Measurements from ENCODE around the gene LRP1-AS.

LRP1-AS gene

GRCh38 chr12:57179331-57180086 is 32.1 kb upstream of the LRP1-AS start:
- DNase-seq = no peak

DNA sequence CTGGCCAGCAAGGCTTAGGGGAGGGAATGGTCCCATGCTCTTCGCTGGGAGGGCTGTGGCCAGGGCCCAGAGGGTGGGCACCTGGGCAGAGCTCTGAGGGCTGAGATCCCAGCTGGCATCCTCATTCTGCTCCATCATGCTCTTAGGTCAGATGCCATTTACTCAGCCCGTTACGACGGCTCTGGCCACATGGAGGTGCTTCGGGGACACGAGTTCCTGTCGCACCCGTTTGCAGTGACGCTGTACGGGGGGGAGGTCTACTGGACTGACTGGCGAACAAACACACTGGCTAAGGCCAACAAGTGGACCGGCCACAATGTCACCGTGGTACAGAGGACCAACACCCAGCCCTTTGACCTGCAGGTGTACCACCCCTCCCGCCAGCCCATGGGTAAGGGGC is 30.8 kb upstream of the LRP1-AS start:
- no peak for DNase-seq

DNA sequence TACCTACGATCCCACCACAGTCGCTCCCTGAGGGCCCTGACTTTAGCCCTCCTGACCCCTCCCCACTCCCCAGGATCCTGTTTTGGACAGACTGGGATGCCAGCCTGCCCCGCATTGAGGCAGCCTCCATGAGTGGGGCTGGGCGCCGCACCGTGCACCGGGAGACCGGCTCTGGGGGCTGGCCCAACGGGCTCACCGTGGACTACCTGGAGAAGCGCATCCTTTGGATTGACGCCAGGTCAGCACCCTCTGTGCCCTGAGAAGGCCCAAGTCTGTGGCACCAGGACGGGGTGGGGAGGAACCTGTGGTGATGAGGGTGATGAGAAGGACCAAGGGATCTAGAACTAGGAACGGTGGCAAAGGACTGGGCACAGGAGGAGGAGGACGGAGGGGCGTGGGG is 29.9 kb upstream of the LRP1-AS start:
- DNase-seq = no peak

DNA sequence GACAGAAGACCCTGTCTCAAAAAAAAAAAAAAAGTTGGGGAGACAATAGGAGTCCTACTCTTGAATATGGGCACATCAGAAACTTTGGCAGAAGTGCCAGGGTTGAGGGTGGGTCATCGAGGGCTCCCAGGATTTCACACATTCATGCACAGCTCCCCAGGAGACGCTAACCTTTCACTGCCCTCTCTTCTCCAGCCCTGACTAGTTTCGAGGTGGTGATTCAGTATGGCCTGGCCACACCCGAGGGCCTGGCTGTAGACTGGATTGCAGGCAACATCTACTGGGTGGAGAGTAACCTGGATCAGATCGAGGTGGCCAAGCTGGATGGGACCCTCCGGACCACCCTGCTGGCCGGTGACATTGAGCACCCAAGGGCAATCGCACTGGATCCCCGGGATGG is 29.4 kb upstream of the LRP1-AS start:
- no peak for DNase-seq

DNA sequence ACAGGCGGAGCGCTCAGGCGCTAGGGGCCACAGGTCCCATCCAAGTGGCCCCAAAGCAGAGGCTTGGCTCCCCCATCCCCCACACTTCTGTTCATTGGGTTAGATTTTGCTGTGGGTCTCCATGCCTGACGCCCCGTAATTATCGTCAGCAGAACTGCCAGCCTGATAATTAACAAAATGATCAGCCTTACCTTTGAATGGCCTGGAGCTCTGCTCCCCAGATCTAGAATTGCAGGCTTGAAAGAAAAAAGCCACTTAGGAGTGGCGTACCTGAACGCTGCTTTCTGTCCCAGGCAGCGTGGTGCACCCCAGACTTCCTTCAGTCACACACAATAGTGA is 28.7 kb upstream of the LRP1-AS start:
- DNase-seq = no peak

DNA sequence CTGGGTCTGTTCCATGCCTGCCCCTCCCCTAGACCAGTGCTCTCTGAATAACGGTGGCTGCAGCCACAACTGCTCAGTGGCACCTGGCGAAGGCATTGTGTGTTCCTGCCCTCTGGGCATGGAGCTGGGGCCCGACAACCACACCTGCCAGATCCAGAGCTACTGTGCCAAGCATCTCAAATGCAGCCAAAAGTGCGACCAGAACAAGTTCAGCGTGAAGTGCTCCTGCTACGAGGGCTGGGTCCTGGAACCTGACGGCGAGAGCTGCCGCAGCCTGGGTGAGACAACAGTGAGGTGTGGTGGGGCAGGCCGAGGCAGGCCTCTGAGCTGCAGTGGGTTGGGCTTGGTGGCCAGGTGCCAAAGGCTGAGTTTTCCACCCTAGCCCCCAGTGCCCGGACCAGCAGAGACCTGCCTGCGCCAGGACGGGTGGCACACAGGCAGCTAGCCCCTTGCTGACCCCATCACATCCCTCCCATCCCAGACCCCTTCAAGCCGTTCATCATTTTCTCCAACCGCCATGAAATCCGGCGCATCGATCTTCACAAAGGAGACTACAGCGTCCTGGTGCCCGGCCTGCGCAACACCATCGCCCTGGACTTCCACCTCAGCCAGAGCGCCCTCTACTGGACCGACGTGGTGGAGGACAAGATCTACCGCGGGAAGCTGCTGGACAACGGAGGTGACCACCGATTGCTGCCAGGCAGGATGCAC is 28.2 kb upstream of the LRP1-AS start:
- DNase-seq = no peak

DNA sequence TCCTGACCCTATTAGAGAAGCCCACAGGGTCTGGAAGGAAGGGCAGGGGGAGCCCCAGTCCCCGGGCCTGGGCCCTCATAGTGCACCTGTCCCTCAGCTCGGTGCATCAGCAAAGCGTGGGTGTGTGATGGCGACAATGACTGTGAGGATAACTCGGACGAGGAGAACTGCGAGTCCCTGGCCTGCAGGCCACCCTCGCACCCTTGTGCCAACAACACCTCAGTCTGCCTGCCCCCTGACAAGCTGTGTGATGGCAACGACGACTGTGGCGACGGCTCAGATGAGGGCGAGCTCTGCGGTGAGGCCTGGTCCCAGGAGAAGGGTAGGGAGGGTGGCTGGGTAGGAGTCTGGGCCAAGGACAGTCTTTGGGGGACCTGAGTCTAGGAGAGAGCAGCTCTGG is 26.3 kb upstream of the LRP1-AS start:
- no peak for DNase-seq

- no peak for DNase-seq
Observed at GRCh38 chr12:57173089-57173488, 25.7 kb upstream of the LRP1-AS start.

GRCh38 chr12:57171668-57172067 is 24.2 kb upstream of the LRP1-AS start:
- DNase-seq = no peak

- DNase-seq = no peak
Observed at GRCh38 chr12:57170927-57171326, 23.5 kb upstream of the LRP1-AS start.

- no peak for DNase-seq
Observed at GRCh38 chr12:57170408-57170807, 23.0 kb upstream of the LRP1-AS start.

DNA sequence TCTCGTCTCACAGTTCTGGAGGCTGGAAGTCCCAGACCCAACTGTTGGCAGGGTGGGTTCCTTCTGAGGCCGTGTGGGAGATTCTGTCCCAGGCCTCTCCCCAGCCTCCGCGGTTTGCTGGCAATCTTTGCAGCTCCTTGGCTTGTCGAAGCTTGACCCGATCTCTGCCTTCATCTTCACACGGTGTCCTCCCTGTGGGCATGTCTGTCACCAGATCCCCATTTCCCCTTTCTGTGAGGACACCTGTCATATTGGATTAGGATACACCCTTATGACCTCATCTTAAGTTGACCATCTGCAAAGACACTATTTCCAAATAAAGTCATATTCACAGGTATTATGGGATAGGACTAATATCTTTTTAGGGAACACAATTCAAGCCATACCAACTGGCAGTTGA is 22.6 kb upstream of the LRP1-AS start:
- no peak for DNase-seq

DNA sequence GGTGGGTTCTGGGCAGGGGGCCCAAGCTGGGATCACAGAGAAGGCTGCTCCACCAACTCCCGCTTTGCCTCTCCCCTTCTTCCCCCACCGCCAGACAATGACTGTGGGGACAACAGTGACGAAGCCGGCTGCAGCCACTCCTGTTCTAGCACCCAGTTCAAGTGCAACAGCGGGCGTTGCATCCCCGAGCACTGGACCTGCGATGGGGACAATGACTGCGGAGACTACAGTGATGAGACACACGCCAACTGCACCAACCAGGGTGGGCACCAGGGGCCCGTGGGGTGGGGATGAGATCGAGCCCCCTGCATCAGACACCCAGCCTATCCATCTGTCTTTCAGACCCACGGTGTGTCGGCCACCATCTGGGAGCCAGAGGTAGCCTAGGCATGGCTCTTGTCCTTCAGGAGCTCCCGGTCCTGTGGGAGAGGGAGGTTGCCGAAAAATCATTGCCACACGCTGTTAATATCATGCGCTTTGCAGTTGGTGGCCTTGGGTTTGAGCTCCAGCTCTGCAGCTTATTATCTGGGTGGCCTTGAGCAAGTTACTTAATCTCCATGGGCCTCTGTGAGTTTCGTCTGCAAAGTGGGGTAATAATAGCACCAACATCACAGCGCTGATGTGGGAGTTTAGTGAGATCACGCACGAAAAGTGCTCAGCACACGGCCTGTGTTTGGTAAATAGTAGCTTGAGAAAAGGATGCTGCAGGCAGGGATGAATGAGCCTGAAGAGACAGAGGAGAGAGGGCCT is 21.8 kb upstream of the LRP1-AS start:
- DNase-seq = no peak

GRCh38 chr12:57168058-57168457 is 20.6 kb upstream of the LRP1-AS start:
- no peak for DNase-seq

DNA sequence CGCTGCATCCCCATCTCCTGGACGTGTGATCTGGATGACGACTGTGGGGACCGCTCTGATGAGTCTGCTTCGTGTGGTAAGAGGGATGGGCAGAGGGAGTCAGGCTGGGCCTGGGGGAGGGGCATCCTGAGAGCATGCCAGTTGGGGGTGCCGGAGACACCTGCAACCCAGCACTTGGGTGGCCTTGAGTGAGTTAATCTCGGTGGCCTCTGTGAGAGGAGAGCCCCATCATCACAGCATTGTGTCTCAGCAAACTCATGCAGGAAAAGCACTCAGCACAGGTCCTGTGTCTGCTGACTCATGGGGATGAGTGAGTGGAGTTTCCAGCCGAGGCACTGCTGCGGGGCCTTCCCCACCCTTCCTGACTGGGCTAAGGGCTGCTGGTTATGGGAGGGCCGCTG is 19.6 kb upstream of the LRP1-AS start:
- no peak for DNase-seq

DNA sequence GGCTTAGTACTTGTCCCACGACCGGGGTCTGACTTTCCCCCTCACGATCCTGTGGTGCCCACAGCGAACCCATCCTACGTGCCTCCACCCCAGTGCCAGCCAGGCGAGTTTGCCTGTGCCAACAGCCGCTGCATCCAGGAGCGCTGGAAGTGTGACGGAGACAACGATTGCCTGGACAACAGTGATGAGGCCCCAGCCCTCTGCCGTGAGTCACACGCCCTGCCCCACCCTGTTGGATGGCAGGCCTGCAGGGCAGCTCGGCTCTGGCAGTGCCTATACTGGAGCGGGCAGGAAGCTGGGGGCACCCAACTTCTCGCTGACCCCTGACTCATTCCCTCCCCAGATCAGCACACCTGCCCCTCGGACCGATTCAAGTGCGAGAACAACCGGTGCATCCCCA is 18.3 kb upstream of the LRP1-AS start:
- DNase-seq = no peak

DNA sequence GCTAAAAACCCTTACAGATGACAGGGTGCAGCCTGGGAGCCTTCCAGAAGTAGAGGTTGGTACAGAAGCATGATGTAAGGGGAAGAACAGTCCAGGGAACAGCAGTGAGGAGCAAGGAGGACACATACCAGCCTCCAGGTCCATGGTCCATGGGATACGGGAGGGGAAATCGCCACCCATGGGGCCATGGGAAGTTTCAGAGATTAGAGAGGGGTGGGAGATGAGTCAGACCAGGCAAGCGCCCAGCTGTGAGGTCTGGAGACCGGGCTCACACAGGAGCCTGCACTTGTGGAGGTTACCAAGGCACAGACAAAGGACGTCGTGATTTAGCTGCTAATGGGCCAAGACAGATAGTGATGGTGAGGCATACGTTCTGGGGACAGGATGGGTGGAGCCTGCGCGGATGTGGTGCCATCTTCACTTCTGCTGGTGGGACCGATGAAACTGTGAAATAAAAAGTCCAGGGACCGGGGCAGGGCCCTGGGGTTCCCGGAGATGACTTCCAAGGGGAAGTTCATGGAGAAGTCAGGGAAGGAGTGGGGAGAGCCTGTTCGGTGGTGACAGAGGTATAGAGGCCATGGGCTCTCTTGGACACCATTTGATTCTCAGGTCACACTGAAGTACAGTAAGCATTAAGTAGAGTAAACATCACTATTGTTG is 17.7 kb upstream of the LRP1-AS start:
- DNase-seq = no peak

- DNase-seq = no peak
Observed at GRCh38 chr12:57164454-57164853, 17.0 kb upstream of the LRP1-AS start.

DNA sequence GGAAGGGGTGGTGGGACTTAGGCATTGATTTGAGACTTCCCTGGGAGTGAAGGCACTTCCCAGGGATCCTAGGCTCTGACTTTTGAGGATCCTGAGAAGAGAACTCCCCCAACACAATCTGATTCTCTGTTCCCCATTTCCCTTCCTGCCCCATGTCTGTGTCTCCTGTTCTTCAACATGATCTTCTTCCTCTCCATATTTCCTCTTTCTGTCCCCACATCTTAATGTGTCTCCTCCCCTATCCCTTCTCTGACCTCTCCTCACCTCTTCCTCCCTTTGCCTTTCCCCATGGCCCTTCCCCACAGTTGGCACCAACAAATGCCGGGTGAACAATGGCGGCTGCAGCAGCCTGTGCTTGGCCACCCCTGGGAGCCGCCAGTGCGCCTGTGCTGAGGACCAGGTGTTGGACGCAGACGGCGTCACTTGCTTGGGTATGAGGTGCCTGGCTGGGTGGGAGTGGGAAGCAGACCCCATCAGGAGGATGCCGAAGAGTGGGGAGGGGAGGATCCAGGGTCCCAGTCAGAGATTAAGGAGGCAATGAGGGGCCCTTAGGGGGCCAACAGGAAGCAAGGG is 15.2 kb upstream of the LRP1-AS start:
- no peak for DNase-seq

DNA sequence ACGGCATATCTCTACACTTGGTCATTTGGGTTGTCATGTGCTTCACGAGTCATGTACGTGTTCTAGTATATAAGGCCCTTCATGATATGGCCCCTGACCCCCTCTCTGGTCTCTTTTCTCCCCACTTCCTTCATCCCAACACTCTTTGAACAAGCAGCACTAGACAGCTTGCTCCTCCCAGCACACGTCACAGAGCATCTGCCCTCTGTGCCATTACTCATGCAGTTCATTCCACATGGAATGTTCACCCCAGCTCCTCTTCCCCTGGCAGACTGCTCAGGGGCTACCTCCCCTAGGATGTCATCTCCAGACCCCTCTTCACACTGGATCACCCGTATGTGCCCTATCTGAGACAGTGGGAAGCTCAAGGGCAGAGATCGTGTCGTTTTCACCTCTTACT is 14.1 kb upstream of the LRP1-AS start:
- no peak for DNase-seq

DNA sequence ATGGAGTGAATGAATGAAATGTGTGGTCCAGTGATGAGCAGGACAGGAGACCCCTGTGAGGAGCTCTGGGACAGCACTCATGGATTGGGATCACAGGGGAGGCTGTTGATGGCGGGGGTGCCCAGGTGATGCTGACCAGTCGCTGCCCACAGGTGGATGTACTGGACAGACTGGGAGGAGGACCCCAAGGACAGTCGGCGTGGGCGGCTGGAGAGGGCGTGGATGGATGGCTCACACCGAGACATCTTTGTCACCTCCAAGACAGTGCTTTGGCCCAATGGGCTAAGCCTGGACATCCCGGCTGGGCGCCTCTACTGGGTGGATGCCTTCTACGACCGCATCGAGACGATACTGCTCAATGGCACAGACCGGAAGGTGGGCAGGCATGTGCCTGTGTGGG is 13.3 kb upstream of the LRP1-AS start:
- DNase-seq = no peak

DNA sequence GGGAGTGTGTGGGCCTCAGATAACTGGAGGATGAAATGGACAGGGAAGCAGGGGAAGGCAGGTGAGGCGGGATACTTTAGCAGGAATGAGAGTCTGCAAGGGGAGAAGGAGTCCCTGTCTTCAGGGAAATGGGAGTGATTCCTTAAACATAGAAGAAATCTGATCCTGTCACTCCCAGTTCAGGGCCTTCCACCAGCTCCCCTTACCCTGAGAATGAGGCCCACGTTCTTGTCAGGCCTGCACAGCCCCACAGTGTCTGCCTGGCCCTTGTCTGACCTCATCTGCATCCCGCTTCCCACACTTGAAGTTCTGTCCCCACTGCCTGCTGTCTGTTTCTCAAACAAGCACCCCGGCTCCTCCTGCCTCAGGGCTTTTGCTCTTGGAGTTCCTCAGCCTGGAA is 12.6 kb upstream of the LRP1-AS start:
- DNase-seq = no peak

- DNase-seq = no peak
Observed at GRCh38 chr12:57159311-57159710, 11.9 kb upstream of the LRP1-AS start.
